ENCODE data around the gene HOOK1.
"Not testable (repeated sequence)": the region's sequence is repeated elsewhere in the genome, so short reads cannot be mapped to it uniquely, and the experiment has no call there.

HOOK1 gene

DNA sequence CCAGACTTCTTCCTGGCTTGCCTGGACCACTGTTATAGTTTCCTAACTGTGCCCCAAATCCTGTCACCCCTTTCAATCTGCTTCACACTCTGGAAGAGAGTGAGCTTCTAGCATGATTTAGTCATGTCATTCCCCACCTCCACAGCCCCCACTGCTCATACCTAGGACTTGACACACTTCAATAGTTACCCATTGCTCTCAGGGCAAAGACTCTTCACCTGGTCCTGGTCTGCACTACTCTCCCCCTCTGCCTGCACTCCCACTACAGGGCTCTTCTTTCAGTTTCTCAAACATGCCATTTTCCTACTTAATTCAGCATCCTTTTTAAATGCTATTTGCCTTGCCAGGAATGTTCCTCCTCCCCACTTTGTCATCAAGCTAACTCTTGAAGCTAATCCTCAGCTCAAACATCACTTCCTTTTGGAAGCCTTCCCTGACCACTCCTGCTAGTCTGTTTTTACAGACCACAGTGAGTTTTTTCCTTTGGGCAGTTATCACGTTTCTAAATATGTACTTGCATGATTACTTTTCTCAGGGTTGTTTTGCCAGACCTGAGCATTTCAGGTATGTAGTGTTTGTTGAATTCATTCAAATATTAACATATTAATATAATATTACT, 87.1 kb downstream of the HOOK1 start:
- no peak overlapping the region for H3K4me3 ChIP-seq (ENCODE audit: low read depth, low read length)
- TF ChIP-seq, protein P1, sequence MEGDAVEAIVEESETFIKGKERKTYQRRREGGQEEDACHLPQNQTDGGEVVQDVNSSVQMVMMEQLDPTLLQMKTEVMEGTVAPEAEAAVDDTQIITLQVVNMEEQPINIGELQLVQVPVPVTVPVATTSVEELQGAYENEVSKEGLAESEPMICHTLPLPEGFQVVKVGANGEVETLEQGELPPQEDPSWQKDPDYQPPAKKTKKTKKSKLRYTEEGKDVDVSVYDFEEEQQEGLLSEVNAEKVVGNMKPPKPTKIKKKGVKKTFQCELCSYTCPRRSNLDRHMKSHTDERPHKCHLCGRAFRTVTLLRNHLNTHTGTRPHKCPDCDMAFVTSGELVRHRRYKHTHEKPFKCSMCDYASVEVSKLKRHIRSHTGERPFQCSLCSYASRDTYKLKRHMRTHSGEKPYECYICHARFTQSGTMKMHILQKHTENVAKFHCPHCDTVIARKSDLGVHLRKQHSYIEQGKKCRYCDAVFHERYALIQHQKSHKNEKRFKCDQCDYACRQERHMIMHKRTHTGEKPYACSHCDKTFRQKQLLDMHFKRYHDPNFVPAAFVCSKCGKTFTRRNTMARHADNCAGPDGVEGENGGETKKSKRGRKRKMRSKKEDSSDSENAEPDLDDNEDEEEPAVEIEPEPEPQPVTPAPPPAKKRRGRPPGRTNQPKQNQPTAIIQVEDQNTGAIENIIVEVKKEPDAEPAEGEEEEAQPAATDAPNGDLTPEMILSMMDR (IDR thresholded peaks at IDR 0.05), result no peak
- no peak overlapping the region for H3K27ac ChIP-seq
- H3K27me3 ChIP-seq (ENCODE audit: control insufficient read depth, insufficient read depth, low read length), result no peaks in the 10 kb centered on the region
- no peaks in the 10 kb centered on the region for H3K9me3 ChIP-seq (ENCODE audit: control insufficient read depth, low read length)
- no peaks in the 10 kb centered on the region for H3K79me2 ChIP-seq
- H3K9ac ChIP-seq, result no peak overlapping the region
- H3K36me3 ChIP-seq (ENCODE audit: control insufficient read depth, insufficient read depth, low read length), result no peaks in the 10 kb centered on the region
- no peaks in the 10 kb centered on the region for H3K4me1 ChIP-seq
- no peak overlapping the region for H3K4me2 ChIP-seq (ENCODE audit: low read length)
- no peak overlapping the region for H2AFZ ChIP-seq

DNA sequence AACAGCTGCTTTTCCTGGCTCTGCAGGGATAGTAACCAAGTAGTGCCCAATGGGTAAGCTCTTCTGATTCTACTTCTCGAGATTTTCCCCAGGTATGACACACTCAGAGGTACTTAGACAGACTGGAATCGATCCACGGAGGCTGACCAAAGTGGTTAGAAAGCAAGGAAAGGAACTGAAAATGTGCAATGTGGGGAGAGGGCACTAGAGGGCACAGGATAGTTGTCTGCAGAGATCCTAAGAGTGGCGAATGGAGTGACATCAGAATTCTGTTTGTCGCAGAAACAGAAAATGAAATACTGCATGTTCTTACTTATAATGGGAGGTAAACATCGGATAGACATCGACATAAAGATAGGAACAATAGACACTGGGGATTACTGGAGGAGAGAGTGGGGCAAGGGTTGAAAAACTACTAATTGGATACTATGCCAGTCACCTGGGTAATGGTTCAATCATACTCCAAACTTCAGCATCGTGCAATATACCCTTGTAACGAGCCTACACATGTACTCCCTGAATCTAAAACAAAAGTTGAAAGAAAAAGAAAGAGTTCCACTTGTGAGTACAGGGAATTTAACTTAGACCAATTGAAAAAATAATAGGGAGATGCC, 88.5 kb downstream of the HOOK1 start:
- H3K4me2 ChIP-seq (ENCODE audit: low read length), result no peak overlapping the region
- TF ChIP-seq, protein P1 (IDR thresholded peaks at IDR 0.05), result no peak
- no peaks in the 10 kb centered on the region for H3K4me1 ChIP-seq
- H3K79me2 ChIP-seq, result no peaks in the 10 kb centered on the region
- no peak overlapping the region for H3K4me3 ChIP-seq (ENCODE audit: low read depth, low read length)
- no peak overlapping the region for H3K27ac ChIP-seq
- H3K36me3 ChIP-seq (ENCODE audit: control insufficient read depth, insufficient read depth, low read length), result no peaks in the 10 kb centered on the region
- no peak overlapping the region for H2AFZ ChIP-seq
- no peak overlapping the region for H3K9ac ChIP-seq
- no peaks in the 10 kb centered on the region for H3K27me3 ChIP-seq (ENCODE audit: control insufficient read depth, insufficient read depth, low read length)
- no peaks in the 10 kb centered on the region for H3K9me3 ChIP-seq (ENCODE audit: control insufficient read depth, low read length)

DNA sequence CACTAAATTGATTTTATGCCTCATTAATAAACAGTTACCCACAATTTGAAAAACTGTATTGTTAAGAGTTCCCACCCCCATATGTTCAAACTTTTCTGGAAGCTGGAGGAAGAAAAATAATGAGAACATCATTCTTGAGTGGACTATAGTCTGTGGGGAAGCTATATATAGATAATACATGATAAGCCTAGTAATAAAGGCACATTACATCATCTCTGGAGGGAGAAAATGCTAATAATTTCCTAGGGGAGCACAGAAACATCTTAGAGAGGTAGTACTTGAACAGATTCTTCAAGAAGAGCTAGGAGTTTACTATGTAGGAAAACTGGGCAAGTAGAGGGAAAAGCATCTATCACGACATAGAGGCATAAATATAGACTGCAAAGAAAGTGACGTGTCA, 92.2 kb downstream of the HOOK1 start:
- no peaks in the 10 kb centered on the region for H3K36me3 ChIP-seq (ENCODE audit: control insufficient read depth, insufficient read depth, low read length)

DNA sequence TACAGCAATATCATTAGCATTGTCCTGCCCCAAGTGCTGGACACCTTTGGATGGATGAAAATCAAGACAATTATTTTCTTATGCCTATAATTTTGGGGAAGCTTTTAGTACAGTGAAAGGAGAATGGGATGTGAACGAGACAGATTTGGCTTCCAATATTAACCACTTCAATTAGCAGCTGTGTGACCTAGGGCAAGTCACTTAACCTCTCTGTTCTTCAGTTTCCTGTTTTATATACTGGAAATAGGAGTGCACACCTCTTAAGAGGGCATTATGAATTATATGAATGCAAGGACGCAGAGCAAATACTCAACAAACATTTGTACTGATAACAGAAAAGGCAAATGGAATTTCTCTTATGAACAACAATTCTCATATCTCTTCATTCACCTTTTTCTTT, 93.3 kb downstream of the HOOK1 start:
- Histone ChIP-seq H3K36me3 (ENCODE audit: control insufficient read depth, insufficient read depth, low read length) (no peaks in the 10 kb centered on the region), H3K79me2 (no peaks in the 10 kb centered on the region), H3K4me1 (no peaks in the 10 kb centered on the region), H3K4me3 (ENCODE audit: low read depth, low read length) (no peak overlapping the region), H2AFZ (no peak overlapping the region), H3K9ac (no peak overlapping the region), H3K9me3 (ENCODE audit: control insufficient read depth, low read length) (no peaks in the 10 kb centered on the region), H3K27ac (no peak overlapping the region), H3K27me3 (ENCODE audit: control insufficient read depth, insufficient read depth, low read length) (no peaks in the 10 kb centered on the region), H3K4me2 (ENCODE audit: low read length) (no peak overlapping the region)
- TF ChIP-seq, protein P1 (IDR thresholded peaks at IDR 0.05), result no peak

More for the DNA sequence above, 92.2 kb downstream of the HOOK1 start:
- Histone ChIP-seq H3K4me2 (ENCODE audit: low read length) (no peak overlapping the region), H3K79me2 (no peaks in the 10 kb centered on the region), H3K9ac (no peak overlapping the region), H3K4me1 (no peaks in the 10 kb centered on the region), H3K27me3 (ENCODE audit: control insufficient read depth, insufficient read depth, low read length) (no peaks in the 10 kb centered on the region), H3K27ac (no peak overlapping the region), H3K9me3 (ENCODE audit: control insufficient read depth, low read length) (no peaks in the 10 kb centered on the region), H3K4me3 (ENCODE audit: low read depth, low read length) (no peak overlapping the region), H2AFZ (no peak overlapping the region)
- TF ChIP-seq, protein P1 (IDR thresholded peaks at IDR 0.05), result no peak

DNA sequence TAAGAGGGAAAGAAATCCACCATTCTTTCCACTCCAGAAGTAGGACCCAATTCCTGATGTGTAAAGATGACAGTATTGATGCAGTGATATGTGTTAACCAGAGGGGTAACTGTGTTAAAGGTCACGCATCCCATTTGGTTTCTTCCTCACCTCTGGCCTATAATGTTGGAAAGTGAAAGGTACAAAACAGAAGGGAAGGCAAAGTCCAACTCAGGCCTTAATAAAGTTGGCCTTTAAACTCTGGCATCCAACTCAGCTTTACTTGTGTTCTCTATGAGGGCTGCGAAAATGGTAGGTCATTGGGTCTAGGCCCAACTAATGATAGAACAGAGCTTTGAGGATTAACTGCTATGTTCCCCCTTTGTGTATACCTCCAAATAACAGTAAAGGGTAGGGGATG, 93.9 kb downstream of the HOOK1 start:
- no peaks in the 10 kb centered on the region for H3K27me3 ChIP-seq (ENCODE audit: control insufficient read depth, insufficient read depth, low read length)
- H2AFZ ChIP-seq, result no peak overlapping the region
- no peaks in the 10 kb centered on the region for H3K79me2 ChIP-seq
- no peaks in the 10 kb centered on the region for H3K4me1 ChIP-seq
- H3K4me2 ChIP-seq (ENCODE audit: low read length), result no peak overlapping the region
- no peaks in the 10 kb centered on the region for H3K9me3 ChIP-seq (ENCODE audit: control insufficient read depth, low read length)
- H3K4me3 ChIP-seq (ENCODE audit: low read depth, low read length), result no peak overlapping the region
- H3K36me3 ChIP-seq (ENCODE audit: control insufficient read depth, insufficient read depth, low read length), result no peaks in the 10 kb centered on the region
- TF ChIP-seq, protein P1 (IDR thresholded peaks at IDR 0.05), result no peak
- no peak overlapping the region for H3K27ac ChIP-seq
- H3K9ac ChIP-seq, result no peak overlapping the region

DNA sequence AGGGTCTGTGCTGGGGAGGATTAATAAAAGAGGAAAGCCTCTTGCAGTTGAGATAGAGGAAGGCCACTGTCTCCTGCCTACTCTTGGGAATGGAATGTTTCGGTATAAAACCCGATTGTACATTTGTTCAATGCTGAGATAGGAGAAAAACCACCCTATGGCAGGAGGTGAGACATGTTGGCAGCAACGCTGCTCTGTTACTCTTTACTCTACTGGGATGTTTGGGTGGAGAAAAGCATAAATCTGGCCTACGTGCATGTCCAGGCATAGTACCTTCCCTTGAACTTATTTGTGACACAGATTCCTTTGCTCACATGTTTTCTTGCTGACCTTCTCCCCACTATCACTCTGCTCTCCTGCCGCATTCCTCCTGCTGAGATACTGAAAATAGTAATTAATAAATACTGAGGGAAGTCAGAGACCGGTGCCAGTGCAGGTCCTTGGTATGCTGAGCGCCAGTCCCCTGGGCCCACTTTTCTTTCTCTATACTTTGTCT, 100.1 kb downstream of the HOOK1 start:
- H3K4me2 ChIP-seq (ENCODE audit: low read length); H3K4me3 ChIP-seq (ENCODE audit: low read depth, low read length); H3K4me1 ChIP-seq; H3K27ac ChIP-seq; H3K27me3 ChIP-seq (ENCODE audit: control insufficient read depth, insufficient read depth, low read length); H3K9me3 ChIP-seq (ENCODE audit: control insufficient read depth, low read length); H2AFZ ChIP-seq; H3K36me3 ChIP-seq (ENCODE audit: control insufficient read depth, insufficient read depth, low read length); H3K79me2 ChIP-seq; H3K9ac ChIP-seq: not testable (repeated sequence)

All from parathyroid adenoma (tissue), 2 donors.